GM12878 (cell line): Measurements from ENCODE around the gene GMPPA. TPM values are rescaled to one million over a fixed set of nuclear protein-coding genes. Genes with fewer than 3 reads are reported as not detected.

Source experiments
- CBX5 ChIP-seq: sonication (generic); IDR thresholded peaks from 2 replicates; pipeline ENCODE4 v1.6.1; 2016; ENCODE audit warnings: low read depth, moderate library complexity, mild to moderate bottlenecking, inconsistent platforms
- CHD2 ChIP-seq: IDR thresholded peaks from 2 replicates; pipeline ENCODE4 v1.6.1; 2011; ENCODE audit warnings: low read depth, low read length, improper control_type of control experiment, borderline replicate concordance
- HDGF ChIP-seq: fragments of 450-650 bp; IDR thresholded peaks from 2 replicates; pipeline ENCODE4 v1.6.1; 2016; ENCODE audit warnings: antibody characterized with exemption
- IRF4 ChIP-seq: IDR thresholded peaks from 2 replicates; pipeline ENCODE4 v1.6.1; 2011; ENCODE audit warnings: low read depth, low read length
- KDM1A ChIP-seq: fragments of 200-600 bp; sonication (generic); IDR thresholded peaks from 2 replicates; pipeline ENCODE4 v1.6.1; 2016; ENCODE audit warnings: borderline replicate concordance
- MYC ChIP-seq: IDR thresholded peaks from 2 replicates; pipeline ENCODE4 v1.6.1; 2011; ENCODE audit warnings: mild to moderate bottlenecking, low read length, moderate library complexity, inconsistent platforms; ENCODE audit not compliant: insufficient read depth, insufficient replicate concordance, insufficient read length, severe bottlenecking
- POLR2A ChIP-seq: IDR thresholded peaks from 2 replicates; pipeline ENCODE4 v1.6.1; 2011; ENCODE audit warnings: low read depth, mild to moderate bottlenecking, low read length
- POU2F2 ChIP-seq: IDR thresholded peaks from 3 replicates; pipeline ENCODE4 v1.6.1; 2011; ENCODE audit warnings: low read depth, mild to moderate bottlenecking, low read length, borderline replicate concordance
- RBBP5 ChIP-seq: fragments of 200-600 bp; sonication (generic); conservative IDR thresholded peaks from 2 replicates; pipeline ENCODE4 v1.6.1; 2016
- SRF ChIP-seq, 2 experiments: IDR thresholded peaks; 2 replicates each; pipeline ENCODE4 v1.6.1; 2011; ENCODE audit warnings: low read depth in 2 of 2, low read length in 2 of 2, mild to moderate bottlenecking in 1 of 2, moderate library complexity in 1 of 2
- TBL1XR1 ChIP-seq: IDR thresholded peaks from 2 replicates; pipeline ENCODE4 v1.6.1; 2012; ENCODE audit warnings: low read depth, low read length, improper control_type of control experiment
- TCF3 ChIP-seq: IDR thresholded peaks from 2 replicates; pipeline ENCODE4 v1.6.1; 2012; ENCODE audit warnings: low read depth, mild to moderate bottlenecking, low read length, borderline replicate concordance; ENCODE audit not compliant: insufficient read depth
- ZBTB4 ChIP-seq: fragments of 450-650 bp; formaldehyde crosslinking; IDR thresholded peaks from 2 replicates; pipeline ENCODE4 v1.4.0; 2022; ENCODE audit warnings: mild to moderate bottlenecking, moderate library complexity
- ZNF592 ChIP-seq: fragments of 450-650 bp; IDR thresholded peaks from 2 replicates; pipeline ENCODE4 v1.6.1; 2017; ENCODE audit warnings: mild to moderate bottlenecking, moderate library complexity
- ZZZ3 ChIP-seq: IDR thresholded peaks from 2 replicates; pipeline ENCODE4 v1.6.1; 2011; ENCODE audit warnings: low read depth; ENCODE audit not compliant: control insufficient read depth, insufficient read length
- polyA plus RNA-seq, 11 experiments: library from polyadenylated mRNA; depleted of rRNA in 4 of 11; unstranded in 6 of 11; stranded (reverse) in 5 of 11; fragments of >200 nt; fragmentation: Nextera tagmentation in 4 of 11; fragmentation: Illumina TruSeq in 1 of 11; extraction: Ambion mirVana in 4 of 11; extraction: Trizol in 1 of 11; gene quantifications; 1 replicate in 1 of 11; 2 replicates in 10 of 11; pipeline versions ENCODE4 v1.2.1 to v1.2.3, GENCODE V29; 2011 to 2016; ENCODE audit warnings: inconsistent platforms in 2 of 11, missing spikeins in 2 of 11, low read depth in 1 of 11
- total RNA-seq, 4 experiments: library from RNA; depleted of rRNA in 3 of 4; stranded (reverse); fragments of >200 nt in 3 of 4; fragmentation: Illumina TruSeq in 1 of 4; extraction: Trizol in 1 of 4; gene quantifications; 2 replicates each; pipeline versions ENCODE4 v1.2.1 to v1.2.3, GENCODE V29; 2013 to 2021
- TF ChIP-seq, protein P1 (sequence below): IDR thresholded peaks from 2 replicates; pipeline ENCODE4 v1.6.1; 2011; ENCODE audit warnings: borderline replicate concordance, low read depth, mild to moderate bottlenecking, moderate library complexity, low read length; ENCODE audit not compliant: insufficient read depth, poor library complexity, severe bottlenecking
- TF ChIP-seq, protein P2 (sequence below): fragments of 450-650 bp; formaldehyde crosslinking; IDR thresholded peaks from 2 replicates; pipeline ENCODE4 v1.5.0; 2022; ENCODE audit warnings: mild to moderate bottlenecking, missing genetic modification characterization

GMPPA gene
- total and polyA plus RNA-seq, 10 of the 15 experiments (the other 5 are each of a cell fraction or from before 2014, with no cell fraction given): 1.9 to 83.2 (median 45.0) TPM

DNA sequence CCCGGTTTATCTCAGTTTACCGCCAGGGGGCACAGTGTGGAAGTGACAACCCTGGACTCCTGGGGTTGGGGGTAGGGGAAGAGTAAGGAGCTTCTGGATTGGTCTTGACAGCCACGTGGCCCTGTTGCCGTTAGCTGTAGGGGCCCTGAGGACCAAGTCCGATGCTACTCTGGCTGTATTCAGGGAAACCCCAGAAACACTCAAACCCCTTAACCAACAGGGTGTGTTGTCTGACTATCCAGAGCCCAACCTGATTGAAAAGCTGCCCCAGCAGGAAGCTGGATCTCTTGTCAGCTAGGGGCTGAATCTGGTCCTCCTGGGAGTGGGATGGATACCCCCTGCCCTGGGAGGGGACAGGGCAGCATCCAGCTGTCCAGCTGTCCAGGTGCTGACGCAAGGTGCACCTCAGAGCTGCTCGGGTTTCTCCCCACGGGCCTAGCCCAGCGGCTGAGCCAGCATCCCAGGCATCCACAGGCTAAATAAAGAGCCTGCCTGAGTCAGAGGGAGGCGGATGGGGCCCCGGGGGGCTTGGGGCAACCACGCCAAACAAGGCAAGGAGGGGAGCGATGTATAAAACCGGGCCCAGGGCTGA is 3.1 kb upstream of the GMPPA start (continued):
- TF ChIP-seq POU2F2 (no peak), KDM1A (no peak), RBBP5 (no peak), IRF4 (no peak), CHD2 (no peak), ZNF592 (no peak), POLR2A (no peak), TCF3 (no peak), HDGF (no peak), ZBTB4 (CRISPR knock-in tag) (no peak), ZZZ3 (no peak), CBX5 (no peak), MYC (no peak), TBL1XR1 (no peak), SRF (IDR thresholded peaks at IDR 0.05; ENCODE audit: low read depth in 2 of 2, low read length in 2 of 2) (no peak)
- TF ChIP-seq, protein P1, sequence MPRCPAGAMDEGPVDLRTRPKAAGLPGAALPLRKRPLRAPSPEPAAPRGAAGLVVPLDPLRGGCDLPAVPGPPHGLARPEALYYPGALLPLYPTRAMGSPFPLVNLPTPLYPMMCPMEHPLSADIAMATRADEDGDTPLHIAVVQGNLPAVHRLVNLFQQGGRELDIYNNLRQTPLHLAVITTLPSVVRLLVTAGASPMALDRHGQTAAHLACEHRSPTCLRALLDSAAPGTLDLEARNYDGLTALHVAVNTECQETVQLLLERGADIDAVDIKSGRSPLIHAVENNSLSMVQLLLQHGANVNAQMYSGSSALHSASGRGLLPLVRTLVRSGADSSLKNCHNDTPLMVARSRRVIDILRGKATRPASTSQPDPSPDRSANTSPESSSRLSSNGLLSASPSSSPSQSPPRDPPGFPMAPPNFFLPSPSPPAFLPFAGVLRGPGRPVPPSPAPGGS: no peak
- TF ChIP-seq, protein P2, sequence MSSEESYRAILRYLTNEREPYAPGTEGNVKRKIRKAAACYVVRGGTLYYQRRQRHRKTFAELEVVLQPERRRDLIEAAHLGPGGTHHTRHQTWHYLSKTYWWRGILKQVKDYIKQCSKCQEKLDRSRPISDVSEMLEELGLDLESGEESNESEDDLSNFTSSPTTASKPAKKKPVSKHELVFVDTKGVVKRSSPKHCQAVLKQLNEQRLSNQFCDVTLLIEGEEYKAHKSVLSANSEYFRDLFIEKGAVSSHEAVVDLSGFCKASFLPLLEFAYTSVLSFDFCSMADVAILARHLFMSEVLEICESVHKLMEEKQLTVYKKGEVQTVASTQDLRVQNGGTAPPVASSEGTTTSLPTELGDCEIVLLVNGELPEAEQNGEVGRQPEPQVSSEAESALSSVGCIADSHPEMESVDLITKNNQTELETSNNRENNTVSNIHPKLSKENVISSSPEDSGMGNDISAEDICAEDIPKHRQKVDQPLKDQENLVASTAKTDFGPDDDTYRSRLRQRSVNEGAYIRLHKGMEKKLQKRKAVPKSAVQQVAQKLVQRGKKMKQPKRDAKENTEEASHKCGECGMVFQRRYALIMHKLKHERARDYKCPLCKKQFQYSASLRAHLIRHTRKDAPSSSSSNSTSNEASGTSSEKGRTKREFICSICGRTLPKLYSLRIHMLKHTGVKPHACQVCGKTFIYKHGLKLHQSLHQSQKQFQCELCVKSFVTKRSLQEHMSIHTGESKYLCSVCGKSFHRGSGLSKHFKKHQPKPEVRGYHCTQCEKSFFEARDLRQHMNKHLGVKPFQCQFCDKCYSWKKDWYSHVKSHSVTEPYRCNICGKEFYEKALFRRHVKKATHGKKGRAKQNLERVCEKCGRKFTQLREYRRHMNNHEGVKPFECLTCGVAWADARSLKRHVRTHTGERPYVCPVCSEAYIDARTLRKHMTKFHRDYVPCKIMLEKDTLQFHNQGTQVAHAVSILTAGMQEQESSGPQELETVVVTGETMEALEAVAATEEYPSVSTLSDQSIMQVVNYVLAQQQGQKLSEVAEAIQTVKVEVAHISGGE: no peak
